Activated CD4-positive, alpha-beta T cell treated with anti-CD3 and anti-CD28 coated beads, Interleukin-2, Interleukin-4, amounts not matched to agents 100 ng/mL and 50 ng/mL, durations not matched to agents 16 hours and 8 hours (primary cell): ENCODE data around the gene SBSN.
A peak's percentile ranks its signal among the peaks of the same experiment; 100 is the strongest.

Source experiments
- DNase-seq: peaks from one replicate; pipeline ENCODE4 v3.0.0-alpha.2; 2020; ENCODE audit warnings: low spot score

Gene SBSN, protein sequence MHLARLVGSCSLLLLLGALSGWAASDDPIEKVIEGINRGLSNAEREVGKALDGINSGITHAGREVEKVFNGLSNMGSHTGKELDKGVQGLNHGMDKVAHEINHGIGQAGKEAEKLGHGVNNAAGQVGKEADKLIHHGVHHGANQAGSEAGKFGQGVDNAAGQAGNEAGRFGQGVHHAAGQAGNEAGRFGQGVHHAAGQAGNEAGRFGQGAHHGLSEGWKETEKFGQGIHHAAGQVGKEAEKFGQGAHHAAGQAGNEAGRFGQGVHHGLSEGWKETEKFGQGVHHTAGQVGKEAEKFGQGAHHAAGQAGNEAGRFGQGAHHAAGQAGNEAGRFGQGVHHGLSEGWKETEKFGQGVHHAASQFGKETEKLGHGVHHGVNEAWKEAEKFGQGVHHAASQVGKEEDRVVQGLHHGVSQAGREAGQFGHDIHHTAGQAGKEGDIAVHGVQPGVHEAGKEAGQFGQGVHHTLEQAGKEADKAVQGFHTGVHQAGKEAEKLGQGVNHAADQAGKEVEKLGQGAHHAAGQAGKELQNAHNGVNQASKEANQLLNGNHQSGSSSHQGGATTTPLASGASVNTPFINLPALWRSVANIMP

GRCh38 chr19:35528218-35529038 lies at the start of gene SBSN:
Gene SBSN (minus strand): TSS chr19:35528311. CDS start chr19:35528281, 30 bp downstream.
- DNase-seq: no peak

- DNase-seq: no peak
Measured at GRCh38 chr19:35571406-35571965, 43.4 kb upstream of the SBSN start.

DNA sequence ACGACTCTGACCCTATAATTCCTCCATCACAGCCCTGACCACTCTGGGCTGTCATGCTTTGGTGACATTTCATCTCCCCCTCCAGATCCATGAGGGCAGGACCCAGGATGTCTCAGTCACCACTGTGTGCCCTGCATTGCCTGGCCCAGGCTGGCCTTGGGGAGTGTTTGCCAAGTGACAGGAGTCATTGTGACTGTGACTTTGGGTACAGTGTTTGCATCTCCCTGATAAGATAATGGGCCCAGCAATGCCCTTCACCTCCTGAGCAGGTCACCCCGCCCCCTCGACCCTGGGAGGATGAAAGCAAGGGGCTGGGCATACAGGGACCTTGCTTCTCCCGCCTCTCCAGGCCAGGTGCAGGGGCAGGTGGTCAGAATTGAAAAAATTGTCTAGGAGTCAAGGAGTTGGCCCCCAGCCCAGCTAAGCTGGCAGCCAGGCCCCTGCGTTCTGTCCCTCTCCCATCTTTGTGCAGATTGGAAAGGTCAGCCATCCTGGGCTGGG lies 41.2 kb upstream of the SBSN start:
- DNase-seq: no peak

DNA sequence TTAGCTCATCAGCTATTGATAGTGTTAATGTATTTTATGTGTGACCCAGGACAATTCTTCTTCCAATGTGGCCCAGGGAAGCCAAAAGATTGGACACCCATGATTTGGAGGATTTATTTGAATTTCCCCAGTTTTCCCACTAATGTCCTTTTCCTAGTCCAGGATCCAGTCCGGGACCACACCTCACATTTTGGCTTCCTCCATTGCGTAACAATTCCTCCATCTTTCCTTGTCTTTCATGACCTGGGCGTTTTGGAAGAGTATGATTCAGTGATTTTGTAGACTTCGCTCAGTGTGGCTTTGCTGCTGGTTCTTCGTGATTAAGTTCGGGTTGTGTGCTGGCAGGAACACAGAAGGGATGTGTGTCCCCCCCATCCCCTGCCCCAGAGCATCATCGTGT lies 38.6 kb upstream of the SBSN start:
- DNase-seq: no peak

DNA sequence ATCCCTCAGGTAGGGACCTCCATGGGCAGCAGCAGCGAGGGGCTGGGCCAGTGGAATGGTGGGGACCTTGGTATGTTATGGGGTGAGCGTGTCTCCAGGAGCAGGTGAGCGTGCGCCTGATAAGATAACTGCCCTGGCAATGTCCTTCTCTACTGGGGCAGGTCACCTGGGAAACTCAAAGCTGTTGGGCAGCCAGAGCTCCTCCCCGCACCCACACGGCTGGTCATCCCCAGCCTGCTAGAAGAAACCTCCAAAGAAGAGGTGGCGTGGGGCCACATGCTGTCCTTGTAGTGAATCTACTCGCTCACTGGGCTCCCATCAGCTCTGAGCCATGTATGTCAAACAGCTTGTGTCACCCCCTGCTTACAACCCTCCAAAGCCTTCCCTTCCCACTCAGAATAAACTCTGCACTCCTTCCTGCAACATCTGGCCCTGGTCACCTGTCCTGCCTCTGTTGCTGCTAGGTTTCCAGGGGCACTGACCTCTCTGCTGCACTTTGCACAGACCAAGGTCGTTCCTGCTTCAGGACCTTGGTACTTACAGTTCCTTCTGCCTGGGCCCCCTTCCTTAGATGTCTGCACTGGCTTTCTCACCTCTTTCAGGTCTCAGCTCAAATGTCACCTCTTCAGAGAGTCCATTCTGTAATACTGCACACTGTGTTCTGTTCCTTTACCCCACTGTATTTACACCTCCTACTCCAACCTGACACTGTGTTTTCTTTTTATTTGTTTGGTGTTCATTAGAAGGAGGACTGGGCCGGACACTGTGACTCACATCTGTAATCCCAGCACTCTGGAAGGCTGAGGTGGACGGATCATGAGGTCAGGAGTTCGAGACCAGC lies 37.1 kb upstream of the SBSN start:
- no peak for DNase-seq

DNA sequence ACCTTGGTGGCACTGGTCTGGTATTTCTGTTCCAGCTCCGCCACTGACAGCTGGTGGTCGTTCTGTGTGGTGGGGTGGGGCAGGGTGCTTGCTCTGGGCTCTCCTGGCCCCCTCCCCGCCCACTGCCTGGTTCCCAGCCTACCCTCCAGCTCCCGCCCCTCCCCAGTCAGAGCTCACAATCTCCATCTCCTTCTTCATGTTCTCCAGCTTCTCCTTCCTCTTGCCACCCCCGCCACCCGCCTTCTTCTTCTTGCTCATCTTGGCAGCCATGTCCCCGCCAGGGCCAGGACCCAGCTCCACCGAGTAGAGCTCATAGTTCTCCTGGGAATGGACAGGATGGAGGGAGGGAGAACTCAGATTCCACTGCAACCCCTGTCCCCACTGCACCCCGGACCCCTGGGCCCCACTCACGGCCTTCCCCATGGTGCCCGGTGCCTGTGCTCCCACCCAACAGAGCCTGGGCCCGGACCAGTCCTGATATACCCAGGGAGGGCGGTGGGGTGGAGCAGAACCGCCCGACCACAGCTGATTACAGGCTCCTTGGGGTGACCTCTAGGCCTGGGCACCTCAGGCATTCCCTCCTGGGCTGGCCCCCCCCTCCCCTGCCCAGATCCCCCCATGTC lies 35.2 kb upstream of the SBSN start, which contains the start of gene ATP4A:
ATP4A (minus strand) TSS at position 452 of the 623 bp plus-strand sequence; CDS start at position 423, 29 bp downstream.
- DNase-seq: no peak

DNA sequence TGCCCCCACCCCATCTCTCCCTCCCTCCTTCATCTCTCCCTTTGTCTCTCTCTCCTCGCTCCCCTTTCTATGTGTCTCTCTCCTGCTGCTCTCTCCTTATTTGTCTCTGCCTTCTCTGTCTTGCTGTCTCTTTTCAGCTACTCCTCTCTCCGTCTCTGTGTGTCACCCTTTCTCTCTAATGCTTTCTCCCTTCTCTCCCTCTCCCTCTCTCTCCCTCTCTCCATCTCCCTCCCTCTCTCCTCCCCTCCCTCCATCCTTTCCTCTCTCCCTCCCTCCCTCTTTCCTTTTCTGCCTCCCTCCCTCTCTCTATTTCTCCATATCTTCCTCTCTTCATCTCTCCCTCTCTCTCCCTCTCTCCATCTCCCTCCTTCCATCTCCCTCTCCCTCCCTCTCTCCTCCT lies 34.7 kb upstream of the SBSN start:
- DNase-seq: no peak

DNA sequence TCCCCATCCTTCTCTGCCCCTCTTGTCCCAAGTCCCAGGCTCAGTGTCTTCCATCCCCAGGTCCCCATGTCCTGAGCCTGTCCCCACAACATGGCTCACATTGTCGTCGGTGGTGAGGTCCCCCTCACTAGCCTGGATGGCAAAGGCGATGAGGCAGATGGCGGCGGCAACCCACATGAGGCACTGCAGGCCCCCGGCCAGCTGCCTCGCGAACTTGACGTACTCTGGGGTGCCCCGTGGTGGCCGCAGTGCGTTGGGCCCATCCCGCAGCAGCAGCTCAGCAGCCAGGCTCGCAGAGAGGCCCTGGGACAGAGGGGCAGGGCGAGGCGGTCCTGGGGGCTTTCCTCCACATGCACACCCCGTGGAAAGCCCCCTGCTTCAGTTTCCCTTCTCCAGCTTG lies 34.2 kb upstream of the SBSN start:
- DNase-seq: no peak

DNA sequence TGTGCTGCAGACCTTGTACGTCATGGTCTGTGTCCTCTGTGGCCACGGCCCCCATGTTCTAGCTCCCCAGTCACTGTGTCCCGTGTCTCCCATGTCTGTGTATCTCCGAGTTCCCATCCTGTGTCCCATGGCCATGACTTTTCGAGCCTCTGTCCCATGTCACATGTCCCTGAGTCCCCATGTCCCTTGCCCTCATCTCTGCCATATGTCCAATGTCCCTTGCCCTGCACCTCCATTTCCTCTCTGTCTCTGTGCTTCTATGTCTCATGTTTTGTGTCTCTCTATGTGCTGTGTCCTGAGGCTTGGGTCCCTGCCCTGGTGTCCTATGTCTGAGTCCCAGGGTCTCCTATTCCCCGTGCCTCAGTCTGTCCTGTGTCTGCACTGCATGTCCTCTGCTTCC lies 33.3 kb upstream of the SBSN start:
- DNase-seq: no peak

GRCh38 chr19:35560677-35561076 lies 32.6 kb upstream of the SBSN start:
- DNase-seq: no peak

- DNase-seq: no peak
Measured at GRCh38 chr19:35560271-35560670, 32.2 kb upstream of the SBSN start.

- no peak for DNase-seq
Measured at GRCh38 chr19:35559781-35560180, 31.7 kb upstream of the SBSN start.

GRCh38 chr19:35559281-35559659 lies 31.2 kb upstream of the SBSN start:
- DNase-seq: no peak

GRCh38 chr19:35558400-35559280 lies 30.5 kb upstream of the SBSN start:
- no peak for DNase-seq

DNA sequence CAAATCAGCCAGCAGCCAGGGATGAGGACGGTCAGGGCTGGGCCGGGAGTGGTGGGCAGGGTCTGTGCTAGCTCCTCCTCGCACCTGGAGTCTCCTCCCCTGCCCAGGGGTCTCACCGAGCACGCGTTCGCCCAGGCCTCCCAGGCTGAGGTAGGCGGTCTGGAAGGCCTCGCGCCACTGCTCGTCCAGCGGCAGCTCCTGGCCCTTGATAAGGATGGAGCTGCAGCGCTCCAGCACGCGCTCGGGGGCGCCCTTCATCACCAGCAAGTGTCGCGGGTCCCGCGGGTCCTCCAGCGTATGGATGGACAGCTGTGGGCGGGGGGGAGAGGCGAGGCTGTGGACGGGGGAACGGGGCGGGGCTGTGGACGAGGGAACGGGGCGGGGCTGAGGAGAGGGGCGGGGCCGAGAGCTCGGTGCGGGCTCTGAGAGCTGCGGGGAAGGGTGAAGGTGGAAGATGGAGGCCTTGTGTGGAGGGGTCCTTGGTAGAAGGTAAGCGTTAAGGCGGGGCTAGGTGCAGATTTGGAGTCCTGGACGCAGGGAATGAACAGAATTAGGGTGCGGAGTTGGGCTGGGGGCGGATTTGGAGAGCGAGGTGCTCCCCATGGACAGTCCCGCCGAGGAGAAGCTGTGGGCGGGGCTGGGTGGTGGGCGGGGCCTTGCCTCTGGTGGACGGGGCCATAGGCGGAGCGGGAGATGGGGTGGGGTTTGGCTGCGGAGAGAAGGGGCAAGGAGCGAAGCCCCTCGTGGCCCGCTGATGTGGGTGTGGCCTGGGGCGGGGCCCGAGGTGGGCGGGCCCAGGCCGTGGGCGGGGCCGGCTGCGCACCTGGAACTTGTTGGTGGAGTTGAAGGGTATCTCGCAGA lies 29.7 kb upstream of the SBSN start:
- DNase-seq: peak; percentile 28

DNA sequence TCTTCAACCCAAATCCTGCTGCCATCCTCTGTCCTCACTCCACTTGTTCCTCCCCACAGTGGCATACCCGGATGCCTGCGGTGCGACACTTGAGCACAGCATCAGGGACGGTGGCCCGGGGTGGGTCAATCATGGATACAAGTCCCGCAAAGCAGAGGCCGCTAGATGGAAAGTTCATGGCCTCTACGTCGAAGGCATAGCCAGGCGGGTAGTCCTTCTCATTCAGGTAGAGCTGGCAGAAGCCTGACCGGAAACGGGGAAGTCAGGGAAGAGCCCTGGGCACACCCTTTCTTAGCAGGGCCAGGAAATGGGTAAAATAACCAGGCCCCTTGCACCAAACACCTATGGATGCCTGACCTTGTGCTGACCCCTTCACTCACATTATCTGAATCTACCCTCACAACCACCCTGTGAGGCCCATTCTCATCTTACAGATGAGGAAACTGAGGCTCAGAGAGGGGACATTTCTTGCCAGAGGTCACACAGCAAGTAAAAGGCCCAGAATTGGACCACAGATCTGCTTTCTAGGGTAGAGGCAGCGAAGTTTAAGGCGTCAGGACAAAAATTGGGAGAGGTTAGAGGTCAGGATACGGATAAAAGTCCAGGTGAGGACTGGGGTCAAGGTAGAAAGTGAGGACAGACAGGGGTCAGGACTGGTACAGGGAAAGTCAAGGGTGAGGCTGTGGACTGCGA lies 28.9 kb upstream of the SBSN start:
- no peak for DNase-seq

GRCh38 chr19:35556025-35556590 lies 28.0 kb upstream of the SBSN start:
- no peak for DNase-seq
